GM10847 (cell line): Measurements from ENCODE around the gene GINS3.

ENCODE experiments used
- POLR2A ChIP-seq: IDR thresholded peaks from 2 replicates; pipeline ENCODE4 v1.6.1; 2011; ENCODE audit not compliant: insufficient read length; ENCODE audit errors: extremely low read depth

Gene GINS3

GRCh38 chr16:58442547-58442946, 50.3 kb downstream of the GINS3 start:
- TF ChIP-seq POLR2A = no peak

- TF ChIP-seq POLR2A = no peak
These were observed 51.5 kb downstream of the GINS3 start for GRCh38 chr16:58443783-58444182.

DNA sequence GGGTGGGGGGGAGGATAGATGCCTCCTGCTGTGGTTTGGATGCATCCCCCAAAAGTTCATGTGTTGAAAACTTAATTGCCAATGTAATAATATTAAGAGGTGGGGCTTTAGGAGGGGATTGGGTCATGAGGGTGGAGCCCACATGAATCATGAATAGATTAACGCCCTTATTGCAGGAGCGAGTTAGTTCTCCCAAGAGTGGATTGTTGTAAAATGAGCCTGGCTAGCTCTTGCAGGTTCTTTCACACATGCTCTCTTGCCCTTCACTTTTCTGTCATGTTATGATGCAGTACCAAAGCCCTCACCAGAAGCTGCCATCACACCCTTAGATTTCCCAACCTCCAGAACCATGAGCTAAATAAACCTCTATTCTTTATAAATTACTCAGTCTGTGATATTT, 52.0 kb downstream of the GINS3 start:
- no peak for TF ChIP-seq POLR2A

GRCh38 chr16:58448890-58449289, 56.6 kb downstream of the GINS3 start:
- TF ChIP-seq POLR2A = no peak

DNA sequence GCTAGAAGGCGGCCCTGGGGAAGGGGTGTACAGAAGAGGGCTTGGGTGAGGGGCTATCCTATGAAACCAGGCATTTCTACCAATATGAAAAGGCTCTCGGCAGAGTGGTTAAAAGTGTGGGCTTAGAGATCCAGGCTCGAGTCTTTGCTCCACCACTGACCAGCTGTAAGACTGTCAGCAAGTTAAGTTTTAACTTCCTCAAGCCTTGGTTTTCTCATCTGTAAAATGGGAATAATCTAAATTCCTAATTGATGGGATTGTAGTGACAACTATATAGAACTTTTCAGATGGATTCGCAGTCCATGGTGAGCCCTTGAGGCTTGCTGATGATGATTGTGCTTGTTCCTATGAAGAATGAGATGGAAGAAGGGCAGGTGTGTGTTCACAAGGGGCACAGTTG, 57.0 kb downstream of the GINS3 start:
- TF ChIP-seq POLR2A = no peak

- no peak for TF ChIP-seq POLR2A
These were observed 57.5 kb downstream of the GINS3 start for GRCh38 chr16:58449768-58450167.

DNA sequence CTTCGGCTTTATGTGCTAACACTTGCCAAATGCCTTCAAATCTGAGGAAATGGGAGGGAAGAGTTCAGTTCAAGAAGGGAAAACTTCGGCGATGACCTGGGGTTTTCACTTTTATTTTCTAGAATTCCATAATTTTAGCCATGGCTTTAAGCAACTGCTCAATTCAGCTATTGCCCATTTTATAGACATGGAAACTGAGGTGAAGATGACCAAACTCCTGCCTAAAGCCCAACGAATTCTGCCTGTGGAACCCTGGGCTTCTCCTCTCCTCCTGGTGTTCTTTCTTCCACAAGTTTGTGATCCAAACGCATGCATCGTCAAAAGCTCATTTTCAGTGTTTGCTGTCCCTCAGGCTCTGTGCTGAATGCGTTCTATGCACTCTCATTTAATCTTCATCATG, 58.3 kb downstream of the GINS3 start:
- TF ChIP-seq POLR2A = no peak

DNA sequence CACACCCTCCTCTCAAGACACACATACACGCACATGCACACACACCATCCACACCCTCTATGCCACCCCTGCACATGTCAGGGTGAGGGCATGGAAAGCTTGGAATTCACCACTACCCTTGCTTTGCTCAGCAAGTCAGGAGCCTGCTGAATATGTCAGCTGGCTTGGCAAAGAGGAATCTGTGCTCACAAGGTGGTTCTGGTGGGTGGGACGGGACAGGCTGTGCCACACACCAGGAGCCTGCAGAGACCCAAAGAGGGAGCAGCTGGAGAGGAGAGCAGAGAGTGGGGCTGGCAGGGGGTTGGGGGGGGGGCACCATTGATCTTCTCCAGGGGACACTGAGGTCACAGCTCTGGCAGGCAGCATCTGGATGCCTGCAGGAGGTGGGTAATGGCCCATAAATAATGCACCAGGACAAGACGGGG, 59.0 kb downstream of the GINS3 start:
- TF ChIP-seq POLR2A = no peak

DNA sequence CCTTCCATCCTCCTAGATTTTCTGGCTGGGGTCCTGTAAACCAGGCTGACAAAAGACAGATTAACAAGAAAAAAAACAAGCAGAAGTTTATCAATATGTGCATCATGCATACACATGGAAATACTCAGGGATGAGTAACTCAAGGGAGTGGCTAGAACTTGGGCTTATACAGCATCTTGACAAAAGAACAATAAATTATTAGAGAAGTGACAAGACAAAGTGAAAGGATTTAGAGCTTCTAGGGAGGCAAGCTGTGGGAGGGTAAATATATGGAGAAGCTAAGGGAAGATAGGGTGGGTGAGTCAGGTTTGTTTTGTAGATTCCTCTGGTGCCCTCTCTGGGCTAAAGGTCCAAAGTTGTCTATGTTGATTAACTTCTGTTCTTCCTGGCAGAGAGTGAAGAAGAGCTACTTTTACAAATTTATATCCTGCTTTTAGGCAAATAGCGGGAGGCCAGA, 59.7 kb downstream of the GINS3 start:
- no peak for TF ChIP-seq POLR2A

GRCh38 chr16:58452640-58453039, 60.4 kb downstream of the GINS3 start:
- no peak for TF ChIP-seq POLR2A

DNA sequence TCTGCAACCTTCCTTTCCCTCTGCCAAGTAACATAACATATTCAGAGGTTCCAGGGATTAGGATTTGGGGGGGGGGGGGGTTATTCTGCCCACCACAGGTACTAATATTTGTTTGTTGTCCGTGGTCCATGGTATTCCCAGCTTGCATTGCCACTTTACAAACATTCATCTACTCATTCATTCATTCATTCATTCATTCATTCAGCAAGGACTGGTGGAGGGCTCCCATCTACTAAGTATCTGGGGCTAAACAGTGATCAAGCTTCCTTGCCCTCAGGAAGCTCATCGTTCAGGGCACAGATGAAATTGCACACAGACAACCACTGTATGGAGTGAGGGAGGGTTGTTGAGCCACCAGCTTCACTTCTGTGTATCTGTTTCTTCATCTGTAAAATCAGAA, 61.9 kb downstream of the GINS3 start:
- no peak for TF ChIP-seq POLR2A

DNA sequence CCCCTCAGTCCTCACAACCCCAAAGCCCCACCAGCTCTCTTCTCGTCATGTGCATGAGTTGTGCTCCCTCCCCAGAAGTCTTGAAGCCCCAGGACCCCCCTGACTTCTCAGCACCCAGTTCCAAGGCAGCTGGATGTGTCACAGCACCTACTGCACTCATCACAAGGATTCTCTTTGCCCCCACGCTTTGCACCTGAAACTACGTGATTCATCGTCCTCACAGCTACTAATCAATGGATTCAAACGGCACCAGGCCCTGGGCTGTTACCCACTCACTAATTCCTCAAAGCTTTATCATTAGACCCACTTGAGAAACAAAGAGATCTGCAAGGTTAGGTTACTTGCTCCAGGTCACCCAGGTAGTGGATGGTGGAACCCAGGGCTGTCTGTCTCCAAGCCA, 62.6 kb downstream of the GINS3 start:
- TF ChIP-seq POLR2A = no peak
